NK-92 treated with Interleukin-12 subunit alpha and Interleukin-12 subunit beta, amount 100 ng/mL, for 24 hours (cell line): Measurements from ENCODE around the gene FHOD1.
A peak's percentile ranks its signal among the peaks of the same experiment; 100 is the strongest.

ENCODE experiments used
- DNase-seq: peaks from one replicate; lab custom pipeline; 2025; lab: John Stamatoyannopoulos, UW

The FHOD1 gene

DNA sequence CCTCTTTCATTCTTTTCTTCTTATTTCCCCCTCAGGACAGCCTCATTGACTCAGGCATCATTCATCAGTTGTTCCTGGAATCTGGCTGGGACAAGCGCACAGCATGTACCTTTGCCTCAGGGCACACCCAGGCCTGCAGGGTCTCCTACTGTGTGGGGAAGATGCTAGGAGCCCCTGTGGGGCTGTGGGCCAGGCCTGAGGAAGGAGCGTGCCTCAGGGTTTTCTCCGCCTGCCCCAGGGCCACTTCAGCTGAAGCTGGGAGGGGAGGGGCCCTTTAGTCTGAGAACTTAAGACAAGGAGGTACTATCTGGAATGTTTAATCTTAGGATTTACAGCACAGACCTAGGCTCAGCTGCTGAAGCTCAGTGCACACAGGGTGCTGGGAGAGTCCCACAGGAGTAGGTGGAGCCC, 40.4 kb downstream of the FHOD1 start:
- DNase-seq = no peak

DNA sequence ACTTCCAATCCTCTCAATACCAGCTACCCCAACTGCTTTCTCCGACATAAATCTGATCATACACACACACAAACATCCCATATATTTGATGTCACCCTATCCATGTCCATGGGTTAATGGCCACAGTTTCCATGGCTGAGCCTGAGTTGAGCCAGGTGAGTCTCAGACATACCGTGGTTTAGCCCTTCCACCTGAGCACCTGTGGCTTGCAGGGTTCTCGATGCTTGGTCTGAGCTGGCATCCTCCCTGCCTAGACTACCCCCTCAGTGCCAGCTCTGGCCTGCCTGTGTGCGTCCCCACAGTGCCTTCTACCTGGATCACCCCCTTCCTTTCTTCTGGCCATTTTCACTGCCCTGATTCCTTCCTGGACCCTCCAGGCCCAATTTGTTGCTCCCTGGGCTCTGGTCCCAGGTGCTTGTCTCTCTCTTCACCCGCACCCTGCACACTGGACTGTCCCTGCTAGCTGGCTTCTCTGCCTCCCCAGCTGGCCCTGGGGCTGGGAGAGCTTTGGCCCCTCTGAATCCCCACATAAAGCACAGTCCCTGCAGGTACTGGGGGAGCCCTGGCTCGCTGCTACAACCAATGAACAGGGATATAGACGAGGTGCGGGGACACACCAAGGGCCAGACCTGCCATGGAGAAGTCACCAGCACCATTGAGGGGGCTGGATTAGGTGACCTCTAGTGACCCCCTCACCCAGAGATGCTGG, 41.0 kb downstream of the FHOD1 start:
- DNase-seq = no peak

DNA sequence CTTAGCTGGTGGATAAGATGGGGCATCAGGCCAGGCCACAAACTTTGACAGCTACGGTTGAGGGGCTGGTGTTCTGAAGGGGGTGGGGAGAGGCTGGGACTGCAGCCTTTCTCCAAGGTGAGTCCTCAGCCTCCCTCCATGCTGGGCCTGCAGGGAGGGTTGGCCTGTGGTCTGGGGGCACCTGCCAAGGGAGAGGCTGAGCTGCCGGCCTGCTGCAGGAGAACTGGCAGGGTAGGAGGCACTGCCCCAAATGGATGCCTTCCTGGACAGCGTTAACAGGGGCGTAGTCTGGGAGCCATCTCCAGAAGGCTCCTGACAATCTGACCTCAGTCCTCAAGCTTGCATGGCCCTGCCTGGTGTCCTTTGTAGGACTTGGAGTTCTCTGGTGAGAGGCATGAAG, 43.2 kb downstream of the FHOD1 start:
- DNase-seq = no peak

DNA sequence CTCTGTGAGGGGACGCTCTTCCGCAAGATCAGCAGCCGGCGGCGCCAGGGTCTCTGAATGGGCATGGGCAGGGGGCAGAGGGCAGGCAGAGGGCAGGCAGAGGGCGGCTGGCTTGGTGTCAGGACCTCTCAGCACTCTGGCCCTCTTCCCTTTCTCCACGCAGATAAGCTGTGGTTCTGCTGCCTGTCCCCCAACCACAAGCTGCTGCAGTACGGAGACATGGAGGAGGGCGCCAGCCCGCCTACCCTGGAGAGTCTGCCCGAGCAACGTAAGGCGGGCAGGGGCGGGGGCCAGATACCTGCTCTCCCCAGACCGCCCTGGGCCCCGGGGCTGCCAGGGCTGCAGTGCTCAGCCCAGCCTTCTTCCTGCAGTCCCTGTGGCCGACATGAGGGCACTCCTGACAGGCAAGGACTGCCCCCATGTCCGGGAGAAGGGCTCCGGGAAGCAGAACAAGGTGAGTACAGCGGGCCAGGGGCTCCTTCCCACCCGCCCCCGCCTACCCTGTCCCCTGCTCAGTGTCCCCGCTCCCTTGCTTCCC, 44.3 kb downstream of the FHOD1 start:
- no peak for DNase-seq

DNA sequence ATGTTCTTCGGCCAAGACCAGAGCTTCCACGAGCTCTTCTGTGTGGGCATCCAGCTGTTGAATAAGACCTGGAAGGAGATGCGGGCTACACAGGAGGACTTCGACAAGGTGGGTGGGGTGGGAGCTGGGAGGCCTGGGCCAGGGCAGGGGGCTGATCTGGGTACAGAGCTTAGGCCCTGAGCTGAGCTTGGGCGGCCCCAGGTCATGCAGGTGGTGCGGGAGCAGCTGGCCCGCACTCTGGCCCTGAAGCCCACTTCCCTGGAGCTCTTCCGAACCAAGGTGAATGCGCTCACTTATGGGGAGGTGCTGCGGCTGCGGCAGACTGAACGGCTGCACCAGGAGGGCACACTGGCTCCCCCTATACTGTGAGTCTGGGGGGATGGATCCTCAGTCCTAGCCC, 44.9 kb downstream of the FHOD1 start:
- no peak for DNase-seq

DNA sequence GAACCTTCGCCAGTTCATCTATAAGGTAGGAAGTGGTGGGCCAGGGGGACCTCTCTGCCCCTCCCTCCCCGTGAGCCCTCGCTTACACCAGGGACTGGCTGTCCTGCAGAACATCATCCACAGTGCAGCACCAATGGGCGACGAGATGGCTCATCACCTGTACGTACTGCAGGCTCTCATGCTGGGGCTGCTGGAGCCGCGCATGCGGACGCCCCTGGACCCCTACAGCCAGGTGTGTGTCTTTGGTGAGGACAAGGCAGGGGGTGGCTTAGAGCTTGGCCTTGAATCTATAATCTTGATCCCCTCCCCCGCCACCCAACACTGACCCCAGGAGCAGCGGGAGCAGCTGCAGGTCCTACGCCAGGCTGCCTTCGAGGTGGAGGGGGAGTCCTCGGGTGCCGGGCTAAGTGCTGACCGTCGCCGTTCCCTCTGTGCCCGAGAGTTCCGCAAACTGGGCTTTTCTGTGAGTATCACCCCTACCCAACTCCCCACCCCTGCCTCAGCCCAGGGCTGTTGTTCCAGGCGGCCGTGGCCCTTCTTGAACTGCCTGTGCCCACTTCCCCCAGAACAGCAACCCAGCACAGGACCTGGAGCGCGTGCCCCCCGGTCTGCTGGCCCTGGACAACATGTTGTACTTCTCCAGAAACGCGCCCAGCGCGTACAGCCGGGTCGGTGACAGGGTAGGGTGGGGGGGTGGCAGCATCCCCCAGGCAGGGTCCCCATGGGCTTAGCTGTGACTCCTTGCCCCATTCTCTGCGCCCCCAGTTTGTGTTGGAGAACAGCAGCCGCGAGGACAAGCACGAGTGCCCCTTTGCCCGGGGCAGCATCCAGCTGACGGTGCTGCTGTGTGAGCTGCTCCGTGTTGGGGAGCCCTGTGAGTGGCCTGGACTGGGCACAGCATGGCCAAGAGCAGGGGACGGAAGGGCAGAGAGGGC, 45.6 kb downstream of the FHOD1 start:
- DNase-seq = no peak

DNA sequence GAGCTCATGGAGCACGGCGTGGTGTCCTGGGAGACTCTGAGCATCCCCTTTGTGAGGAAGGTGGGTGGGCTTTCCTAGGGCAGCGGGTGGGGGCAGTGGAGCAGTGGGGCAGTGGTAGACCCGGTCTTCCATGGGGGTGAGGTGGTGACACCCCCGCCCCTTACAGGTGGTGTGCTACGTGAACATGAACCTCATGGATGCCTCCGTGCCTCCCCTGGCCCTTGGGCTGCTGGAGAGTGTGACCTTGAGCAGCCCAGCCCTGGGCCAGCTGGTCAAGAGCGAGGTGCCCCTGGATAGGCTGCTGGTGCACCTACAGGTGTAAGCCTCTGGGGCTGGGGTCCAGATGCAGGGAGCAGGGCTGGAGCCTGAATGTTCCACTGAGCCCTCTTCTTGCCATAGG, 46.8 kb downstream of the FHOD1 start:
- no peak for DNase-seq

DNA sequence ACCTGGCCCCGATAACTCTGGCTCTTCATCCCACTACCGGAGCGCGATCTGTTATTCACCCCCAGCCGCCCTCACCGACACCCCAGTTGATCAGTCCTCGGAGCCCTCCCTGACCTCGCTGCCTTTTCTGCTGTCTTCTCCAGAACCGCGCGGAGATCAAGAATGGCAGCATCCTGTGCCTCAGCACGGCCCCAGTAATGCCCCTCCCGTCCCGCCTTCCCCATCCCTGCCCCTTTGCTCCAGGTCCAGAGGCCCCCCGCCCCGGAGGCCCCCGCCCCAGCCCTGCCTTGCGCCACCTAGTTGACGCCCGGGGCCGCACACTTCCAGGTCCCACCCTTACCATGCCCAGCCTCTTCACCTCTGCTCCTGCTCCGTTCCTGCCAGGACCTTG, 47.5 kb downstream of the FHOD1 start:
- no peak for DNase-seq

DNA sequence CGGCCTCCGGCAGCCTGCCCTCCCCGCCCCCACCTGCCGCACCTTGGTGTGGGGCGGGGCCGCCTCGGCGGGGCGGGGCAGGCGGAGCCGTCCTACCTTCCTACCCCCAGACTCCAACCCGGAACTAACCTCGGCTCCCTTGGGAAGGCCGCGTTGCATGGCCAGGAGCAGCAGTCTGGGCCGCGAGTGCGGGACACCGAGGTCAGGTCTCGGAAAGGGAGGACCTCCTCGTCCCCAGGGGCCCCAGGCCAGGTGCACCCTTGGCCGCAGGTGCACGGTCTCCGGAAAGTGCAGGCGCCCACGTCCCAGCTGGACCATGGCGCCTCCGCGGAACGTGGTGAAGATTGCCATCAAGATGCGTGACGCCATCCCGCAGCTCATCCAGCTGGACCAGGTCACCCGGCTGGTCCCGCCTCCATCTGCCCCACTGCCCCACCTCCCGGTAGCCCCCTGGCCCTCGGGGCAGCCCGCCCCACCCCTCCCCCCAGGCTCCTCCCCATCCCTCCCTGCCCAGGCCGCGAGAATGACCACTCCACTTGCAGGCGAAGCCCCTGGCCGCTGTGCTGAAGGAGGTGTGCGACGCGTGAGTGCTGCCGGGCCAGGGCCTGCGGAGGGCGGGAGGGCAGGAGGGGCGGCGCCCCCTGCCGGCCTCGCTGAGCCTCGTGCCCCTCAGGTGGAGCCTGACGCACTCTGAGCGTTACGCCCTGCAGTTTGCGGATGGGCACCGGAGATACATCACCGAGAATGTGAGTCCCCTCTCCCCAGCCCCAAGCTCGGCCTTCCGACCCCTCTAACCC, 48.1 kb downstream of the FHOD1 start, which contains the start of gene ELMO3:
TSS of gene ELMO3 (plus strand) at position 121 of the 797 bp plus-strand sequence. CDS start at position 317, 196 bp downstream.
- no peak for DNase-seq

DNA sequence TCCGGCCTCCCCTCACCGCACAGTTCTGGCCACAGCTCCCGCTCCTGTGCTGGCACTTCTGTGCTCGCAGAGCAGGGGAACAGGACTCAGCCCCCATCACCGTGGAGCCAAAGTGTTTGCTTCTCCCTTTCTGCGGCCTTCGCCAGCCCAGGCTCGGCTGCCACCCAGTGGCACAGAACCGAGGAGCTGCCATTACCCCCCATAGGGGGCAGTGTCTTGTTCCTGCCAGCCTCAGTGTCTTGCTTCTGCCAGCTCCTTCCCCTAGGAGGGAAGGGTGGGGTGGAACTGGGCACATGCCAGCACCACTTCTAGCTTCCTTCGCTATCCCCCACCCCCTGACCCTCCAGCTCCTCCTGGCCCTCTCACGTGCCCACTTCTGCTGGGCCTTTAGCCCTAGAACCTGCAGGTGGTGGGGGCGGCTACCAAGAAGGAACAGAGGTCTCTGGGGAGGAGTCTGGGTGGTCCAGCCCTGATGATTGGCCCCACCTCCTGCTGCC, 49.0 kb downstream of the FHOD1 start:
- DNase-seq = no peak

DNA sequence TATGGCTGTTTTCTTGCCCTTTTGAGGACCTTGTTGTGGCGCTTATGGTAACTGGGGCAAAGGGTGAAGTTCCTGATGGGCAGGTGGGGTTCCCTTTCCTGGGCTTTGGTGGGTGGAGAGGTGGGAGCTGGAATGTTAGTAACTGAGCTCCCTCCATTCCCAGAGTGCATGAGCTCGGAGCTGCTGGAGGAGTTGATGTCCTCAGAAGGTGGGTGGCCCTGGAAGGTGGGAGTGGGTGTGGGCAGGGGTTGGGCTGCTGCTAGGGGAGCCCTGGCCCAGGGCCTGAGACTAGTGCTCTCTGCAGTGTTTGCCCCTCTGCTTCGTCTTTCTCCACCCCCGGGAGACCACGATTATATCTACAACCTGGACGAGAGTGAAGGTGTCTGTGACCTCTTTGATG, 49.6 kb downstream of the FHOD1 start:
- no peak for DNase-seq

DNA sequence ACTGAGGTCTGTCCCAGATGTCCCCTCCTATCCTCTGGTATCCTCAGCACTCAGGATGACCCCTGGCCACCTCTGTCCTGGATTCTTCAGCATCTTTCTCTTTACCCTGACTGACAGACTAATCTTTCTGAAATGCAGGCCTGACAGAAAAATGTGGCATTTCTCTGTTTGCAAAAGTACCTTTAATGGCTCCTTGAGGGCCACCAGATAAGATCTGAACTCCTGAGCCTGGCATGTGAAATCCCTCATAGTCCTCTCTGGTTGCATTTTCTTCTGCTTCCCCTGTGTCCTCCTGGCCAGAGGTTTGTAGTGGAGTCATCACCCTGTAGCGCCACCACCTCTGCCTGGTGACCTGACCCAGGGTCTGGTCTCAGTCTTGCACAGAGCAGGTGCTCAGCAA, 50.4 kb downstream of the FHOD1 start:
- no peak for DNase-seq

DNA sequence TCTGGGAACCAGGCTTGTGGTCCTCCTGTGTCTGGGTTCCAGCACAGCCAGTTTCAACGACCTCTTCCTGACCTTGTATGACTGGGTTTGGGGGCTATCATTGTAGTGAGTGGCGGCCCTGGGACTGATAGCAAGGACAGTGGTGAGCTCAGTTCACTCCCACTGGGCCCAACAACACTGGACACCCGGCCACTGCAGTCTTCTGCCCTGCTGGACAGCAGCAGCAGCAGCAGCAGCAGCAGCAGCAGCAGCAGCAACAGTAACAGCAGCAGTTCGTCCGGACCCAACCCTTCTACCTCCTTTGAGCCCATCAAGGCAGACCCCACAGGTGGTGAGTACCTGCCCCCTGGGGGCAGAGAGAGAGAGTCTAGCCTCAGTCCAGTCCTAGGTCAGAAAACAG, 51.6 kb downstream of the FHOD1 start:
- no peak for DNase-seq

DNA sequence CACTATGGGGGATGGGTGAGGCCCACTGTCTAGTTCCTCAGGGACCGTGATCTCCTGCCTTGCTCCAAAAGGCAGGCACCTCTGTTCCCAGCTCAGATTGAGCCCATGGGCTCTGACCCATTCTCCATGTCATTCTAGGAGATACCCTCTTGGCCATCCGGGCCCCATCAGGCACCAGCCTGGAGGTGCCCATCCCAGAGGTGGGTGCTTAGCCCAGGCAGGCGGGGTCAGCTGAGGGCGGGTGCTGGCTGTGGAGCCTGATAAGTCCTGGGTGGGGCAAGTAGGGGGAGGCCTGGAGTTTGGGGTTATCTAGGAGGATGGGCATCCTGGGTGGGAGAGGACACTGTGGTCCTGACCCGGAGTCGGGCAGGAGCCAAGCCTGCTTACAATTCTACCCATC, 53.0 kb downstream of the FHOD1 start:
- no peak for DNase-seq

DNA sequence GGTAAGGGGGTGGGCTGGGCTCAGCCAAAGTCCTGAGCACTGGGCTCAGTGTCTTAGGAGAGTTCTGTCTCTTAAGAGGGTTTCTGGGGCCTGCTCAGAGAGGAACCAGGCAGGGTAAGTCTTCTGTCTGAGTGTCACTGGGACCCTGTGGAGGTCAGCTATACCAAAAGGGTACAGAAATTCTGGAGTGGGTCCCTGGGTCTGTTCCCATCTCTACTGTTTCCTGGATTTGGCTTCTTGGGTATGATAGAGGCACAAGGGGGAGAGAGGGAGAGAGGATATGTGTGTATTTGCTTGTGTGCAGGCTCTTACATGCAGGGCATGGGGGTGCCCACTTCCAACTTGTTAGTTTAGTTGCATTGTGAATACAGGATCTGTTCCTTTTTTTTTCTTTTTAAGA, 53.7 kb downstream of the FHOD1 start:
- DNase-seq = no peak

DNA sequence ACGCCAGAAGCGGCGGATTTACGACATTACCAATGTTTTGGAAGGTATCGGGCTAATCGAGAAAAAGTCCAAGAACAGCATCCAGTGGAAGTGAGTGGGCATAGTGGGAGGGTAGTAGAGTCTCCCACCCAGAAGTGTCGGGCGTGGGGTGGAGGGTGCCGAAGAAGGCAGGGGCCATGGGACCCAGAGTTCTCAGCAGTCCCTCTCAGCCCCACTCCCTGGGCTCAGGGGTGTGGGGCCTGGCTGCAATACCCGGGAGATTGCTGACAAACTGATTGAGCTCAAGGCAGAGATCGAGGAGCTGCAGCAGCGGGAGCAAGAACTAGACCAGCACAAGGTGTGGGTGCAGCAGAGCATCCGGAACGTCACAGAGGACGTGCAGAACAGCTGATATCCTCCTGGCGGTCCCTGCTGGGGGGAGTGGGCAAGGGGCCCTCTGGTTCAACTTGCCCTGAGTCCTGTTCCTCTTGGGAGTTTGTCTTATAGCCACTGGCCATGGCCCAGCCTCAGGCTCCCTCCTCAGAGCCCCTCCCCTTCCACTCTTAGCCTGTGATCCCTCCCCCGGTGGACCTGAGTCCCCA, 54.4 kb downstream of the FHOD1 start:
- no peak for DNase-seq

DNA sequence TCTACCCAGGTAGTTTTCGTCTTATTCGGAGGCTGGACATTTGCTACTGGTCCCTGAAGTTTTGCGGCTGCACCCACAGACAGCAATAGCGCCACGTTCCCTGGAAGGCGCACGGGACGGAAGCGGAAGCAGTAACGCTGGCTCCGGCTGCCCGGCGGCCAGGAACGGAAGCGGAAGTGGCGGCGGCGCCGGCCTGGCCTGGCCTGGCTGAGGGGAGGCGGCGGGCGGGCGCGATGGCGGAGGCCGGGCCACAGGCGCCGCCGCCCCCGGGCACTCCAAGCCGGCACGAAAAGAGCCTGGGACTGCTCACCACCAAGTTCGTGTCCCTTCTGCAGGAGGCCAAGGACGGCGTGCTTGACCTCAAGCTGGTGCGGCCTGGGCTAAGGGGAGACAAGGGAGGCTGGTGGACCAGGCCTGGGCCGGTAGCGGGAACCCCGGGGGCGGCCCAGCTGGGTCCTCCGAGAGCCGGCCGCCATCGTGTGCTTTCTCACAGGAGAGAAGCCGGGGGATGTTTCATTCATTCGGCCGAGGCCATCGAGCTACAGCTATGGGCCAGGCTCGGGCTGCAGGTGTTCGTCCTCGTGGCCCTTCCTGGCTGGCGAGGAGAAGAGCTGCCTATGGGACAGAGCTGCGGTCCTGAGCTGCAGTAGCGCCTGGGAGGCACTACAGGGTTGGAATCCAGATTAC, 55.1 kb downstream of the FHOD1 start, which contains the start of gene E2F4:
TSS of gene E2F4 (plus strand) at position 161 of the 687 bp plus-strand sequence. CDS start at position 234, 73 bp downstream.
- DNase-seq = peak; percentile 72

DNA sequence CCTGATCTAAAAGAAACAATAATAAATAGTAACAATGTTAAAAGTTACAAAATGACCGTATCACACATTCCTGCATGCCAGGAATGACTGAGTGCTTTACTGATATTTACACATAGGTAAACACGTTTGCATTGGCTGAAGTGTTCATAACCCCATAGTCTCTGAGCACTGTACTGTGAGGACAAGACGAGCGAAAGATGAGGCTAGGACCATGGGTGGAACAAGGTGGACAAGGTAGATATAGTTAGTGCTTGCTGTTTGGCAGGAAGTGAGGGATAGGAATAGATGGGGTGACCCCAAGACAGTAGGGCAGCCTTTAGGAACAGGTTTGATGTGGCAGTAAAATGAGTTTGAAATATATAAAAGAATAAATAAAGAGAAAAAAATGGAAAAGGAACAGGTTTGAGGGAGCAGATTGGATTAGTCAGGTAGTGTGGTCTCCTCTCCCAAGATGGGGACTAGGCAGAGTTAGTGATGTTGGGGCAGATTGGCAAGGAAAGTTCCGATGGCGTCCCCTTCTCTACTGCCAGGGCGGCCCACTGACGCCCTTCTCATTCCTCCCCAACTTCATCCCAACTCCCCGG, 55.8 kb downstream of the FHOD1 start:
- DNase-seq = no peak

DNA sequence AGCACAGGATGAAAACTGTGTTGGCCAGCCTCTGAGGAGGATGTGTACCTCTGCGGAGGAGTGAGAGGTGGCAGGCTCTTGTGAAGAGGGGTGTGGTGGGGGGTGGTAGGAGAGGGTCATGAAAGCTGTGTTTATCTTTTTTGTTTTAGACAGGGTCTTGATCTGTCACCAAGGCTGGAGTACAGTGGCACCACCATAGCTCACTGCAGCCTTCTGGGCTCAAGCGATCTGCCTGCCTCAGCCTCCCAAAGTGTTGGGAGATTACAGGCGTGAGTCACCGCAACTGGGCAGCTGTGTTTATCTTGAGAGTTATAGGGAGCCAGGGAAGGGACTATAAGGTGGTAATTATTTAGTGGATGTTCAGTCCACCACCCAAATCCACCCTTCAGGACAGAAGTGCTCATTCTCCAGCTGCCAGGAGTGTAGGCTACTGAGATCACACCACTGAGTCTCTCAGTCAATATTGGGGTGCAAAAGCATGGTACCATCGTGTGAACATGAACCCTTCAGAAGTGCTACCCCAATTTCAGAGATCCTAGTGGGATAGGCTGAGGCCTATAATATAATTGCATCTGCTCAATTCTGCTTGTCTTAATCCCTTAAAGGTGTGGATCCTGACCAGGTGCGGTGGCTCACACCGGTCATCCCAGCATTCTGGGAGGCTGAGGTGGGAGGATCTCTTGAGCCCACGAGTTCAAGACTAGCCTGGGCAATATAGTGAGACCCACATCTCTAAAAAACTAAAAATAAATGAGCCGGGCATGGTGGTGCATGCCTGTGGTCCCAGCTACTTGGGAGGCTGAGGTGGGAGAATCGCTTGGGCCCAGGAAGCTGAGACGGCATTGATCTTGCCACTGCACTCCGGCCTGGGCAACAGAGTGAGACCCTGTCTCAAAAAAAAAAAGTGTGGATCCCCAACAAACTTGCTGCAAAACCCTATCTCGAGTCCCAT, 56.6 kb downstream of the FHOD1 start:
- DNase-seq = no peak
